ENCODE measurements around the gene RPP14.

GRCh38 chr3:58334013-58334321, 27.9 kb downstream of the RPP14 start:
- TF ChIP-seq CTCF (IDR thresholded peaks at IDR 0.05) (no peak), POLR2A (IDR thresholded peaks at IDR 0.05) (no peak)
